IMR-90 (cell line): ENCODE data around the gene GABRB2. TPM values are rescaled to one million over a fixed set of nuclear protein-coding genes. Genes with fewer than 3 reads are reported as not detected.

ENCODE experiments used
- ATAC-seq: fragments of 200-7000 bp; cut with Tn5 transposase; 2 replicates; pipeline ENCODE4 v1.9.1; 2020; ENCODE audit warnings: low read depth, mild to moderate bottlenecking, moderate library complexity
- BruUV-seq: library from RNA; stranded (reverse); fragments of 400-500 nt; replicated peaks from 2 replicates; lab custom pipeline; 2021; lab: Mats Ljungman, UMichigan
- CTCF ChIA-PET: fragments of 300-600 bp; formaldehyde crosslinking; extraction: SDS; loops from one replicate; lab custom pipeline; 2021; ENCODE audit warnings: antibody characterized with exemption; lab: Yijun Ruan, JAX
- POLR2A ChIA-PET: fragments of 300-600 bp; sonication (Branson Sonifier 250); formaldehyde crosslinking; loops from one replicate; lab custom pipeline; 2022; ENCODE audit warnings: antibody characterized with exemption; ENCODE audit not compliant: unreplicated experiment; lab: Charles Lee
- DNase-seq: peaks from one replicate; pipeline ENCODE4 v3.0.0; 2013
- H2AFZ ChIP-seq: replicated peaks from 2 replicates; pipeline ENCODE3; 2013; ENCODE audit warnings: low read length, mild to moderate bottlenecking; ENCODE audit not compliant: poor library complexity
- H2AK5ac ChIP-seq: 2 replicates; pipeline ENCODE4 v1.6.1; 2013; ENCODE audit warnings: low read depth, low read length, inconsistent platforms
- H2AK9ac ChIP-seq: replicated peaks from 2 replicates; pipeline ENCODE3; 2013; ENCODE audit warnings: mild to moderate bottlenecking, low read depth, low read length, moderate library complexity; ENCODE audit not compliant: poor library complexity
- H2BK120ac ChIP-seq: 2 replicates; pipeline ENCODE4 v1.6.1; 2013; ENCODE audit warnings: low read depth, low read length, inconsistent platforms
- H2BK15ac ChIP-seq: 3 replicates; pipeline ENCODE4 v1.6.1; 2013; ENCODE audit warnings: low read depth, low read length, inconsistent platforms
- H2BK20ac ChIP-seq: 2 replicates; pipeline ENCODE4 v1.6.1; 2013; ENCODE audit warnings: low read depth, mild to moderate bottlenecking, inconsistent platforms, low read length, moderate library complexity
- H2BK5ac ChIP-seq: 2 replicates; pipeline ENCODE4 v1.6.1; 2013; ENCODE audit warnings: mild to moderate bottlenecking, low read depth, low read length, inconsistent platforms; ENCODE audit not compliant: poor library complexity, severe bottlenecking
- H3K14ac ChIP-seq: replicated peaks from 2 replicates; pipeline ENCODE4 v1.6.1; 2013; ENCODE audit warnings: low read depth, low read length, inconsistent platforms
- H3K18ac ChIP-seq: 2 replicates; pipeline ENCODE4 v1.6.1; 2013; ENCODE audit warnings: low read depth, low read length, control low read depth
- H3K23ac ChIP-seq: 2 replicates; pipeline ENCODE4 v1.6.1; 2013; ENCODE audit warnings: low read depth, low read length, inconsistent platforms
- H3K27ac ChIP-seq: 2 replicates; pipeline ENCODE4 v1.5.1; 2013; ENCODE audit warnings: mild to moderate bottlenecking, control low read depth, low read length; ENCODE audit not compliant: insufficient read depth
- H3K27me3 ChIP-seq: 2 replicates; pipeline ENCODE4 v1.6.1; 2013; ENCODE audit warnings: low read length; ENCODE audit not compliant: control insufficient read depth, insufficient read depth
- H3K36me3 ChIP-seq: 2 replicates; pipeline ENCODE4 v1.6.1; 2013; ENCODE audit warnings: low read length, mixed read lengths; ENCODE audit not compliant: control insufficient read depth, insufficient read depth
- H3K4ac ChIP-seq: 2 replicates; pipeline ENCODE4 v1.6.1; 2013; ENCODE audit warnings: low read depth, low read length, inconsistent platforms
- H3K4me1 ChIP-seq: 2 replicates; pipeline ENCODE4 v1.6.1; 2013; ENCODE audit warnings: low read length, mixed read lengths; ENCODE audit not compliant: control insufficient read depth, insufficient read depth
- H3K4me2 ChIP-seq: 2 replicates; pipeline ENCODE4 v1.6.1; 2013; ENCODE audit warnings: low read depth, mild to moderate bottlenecking, control low read depth, low read length, moderate library complexity
- H3K4me3 ChIP-seq: 2 replicates; pipeline ENCODE4 v1.5.1; 2013; ENCODE audit warnings: low read depth, mild to moderate bottlenecking, control low read depth, low read length, moderate library complexity; ENCODE audit not compliant: insufficient read depth
- H3K56ac ChIP-seq: 2 replicates; pipeline ENCODE4 v1.6.1; 2013; ENCODE audit warnings: low read length, inconsistent platforms; ENCODE audit not compliant: insufficient read depth; ENCODE audit errors: extremely low read depth
- H3K79me1 ChIP-seq, 2 experiments: 2 replicates each; pipeline ENCODE4 v1.6.1; 2013; ENCODE audit warnings: low read length in 2 of 2, inconsistent platforms in 1 of 2, low read depth in 1 of 2
- H3K9ac ChIP-seq: 2 replicates; pipeline ENCODE4 v1.6.1; 2013; ENCODE audit warnings: low read depth, low read length, control low read depth
- H3K9me1 ChIP-seq: 2 replicates; pipeline ENCODE4 v1.6.1; 2013; ENCODE audit warnings: low read length, inconsistent platforms; ENCODE audit not compliant: insufficient read depth
- H3K9me3 ChIP-seq: 2 replicates; pipeline ENCODE4 v1.6.1; 2013; ENCODE audit warnings: low read length; ENCODE audit not compliant: control insufficient read depth, insufficient read depth
- H4K20me1 ChIP-seq: 2 replicates; pipeline ENCODE4 v1.6.1; 2013; ENCODE audit warnings: low read length, inconsistent platforms; ENCODE audit not compliant: insufficient read depth
- H4K5ac ChIP-seq: 2 replicates; pipeline ENCODE4 v1.6.1; 2013; ENCODE audit warnings: mild to moderate bottlenecking, low read depth, low read length, control low read depth
- H4K8ac ChIP-seq, 2 experiments: 2 replicates each; pipeline ENCODE4 v1.6.1; 2013; ENCODE audit warnings: low read depth in 2 of 2, low read length in 2 of 2, control low read depth in 1 of 2, inconsistent platforms in 1 of 2
- H4K91ac ChIP-seq: 2 replicates; pipeline ENCODE4 v1.6.1; 2013; ENCODE audit warnings: low read depth, low read length, inconsistent platforms; ENCODE audit not compliant: insufficient read depth
- BHLHE40 ChIP-seq: fragments of 150-350 bp; IDR thresholded peaks from 2 replicates; pipeline ENCODE4 v1.6.1; 2016; ENCODE audit warnings: mild to moderate bottlenecking, low read depth, low read length
- CEBPB ChIP-seq: IDR thresholded peaks from 2 replicates; pipeline ENCODE4 v1.6.1; 2012; ENCODE audit warnings: low read depth, low read length, improper control_type of control experiment
- CHD1 ChIP-seq: IDR thresholded peaks from 2 replicates; pipeline ENCODE4 v1.6.1; 2012; ENCODE audit warnings: low read depth, low read length, improper control_type of control experiment
- CTCF ChIP-seq: conservative IDR thresholded peaks from 2 replicates; pipeline ENCODE4 v1.5.1; 2012; ENCODE audit warnings: mild to moderate bottlenecking, low read depth, low read length, improper control_type of control experiment
- FOS ChIP-seq: fragments of 150-350 bp; IDR thresholded peaks from 2 replicates; pipeline ENCODE4 v1.6.1; 2016; ENCODE audit warnings: low read depth, low read length
- MAFK ChIP-seq: IDR thresholded peaks from 2 replicates; pipeline ENCODE4 v1.6.1; 2012; ENCODE audit warnings: low read depth, low read length, improper control_type of control experiment
- MXI1 ChIP-seq: IDR thresholded peaks from 2 replicates; pipeline ENCODE4 v1.6.1; 2012; ENCODE audit warnings: low read depth, mild to moderate bottlenecking, low read length, moderate library complexity, borderline replicate concordance
- NFE2L2 ChIP-seq: fragments of 150-350 bp; IDR thresholded peaks from 2 replicates; pipeline ENCODE4 v1.6.1; 2016; ENCODE audit warnings: low read depth, mild to moderate bottlenecking, low read length
- RAD21 ChIP-seq: IDR thresholded peaks from 2 replicates; pipeline ENCODE4 v1.6.1; 2012; ENCODE audit warnings: low read length, improper control_type of control experiment
- SMC3 ChIP-seq: fragments of 150-350 bp; IDR thresholded peaks from 2 replicates; pipeline ENCODE4 v1.6.1; 2016; ENCODE audit warnings: low read depth, mild to moderate bottlenecking, antibody characterized with exemption, low read length, moderate library complexity
- USF2 ChIP-seq: fragments of 150-350 bp; IDR thresholded peaks from 2 replicates; pipeline ENCODE4 v1.6.1; 2017; ENCODE audit warnings: mild to moderate bottlenecking, antibody characterized with exemption, low read length, low read depth
- WGBS, 2 experiments: methylation state at CpG; one replicate each; pipeline versions ENCODE4 v1.1.5 to v1.1.7; 2013; ENCODE audit warnings: missing lambda C conversion rate in 2 of 2; ENCODE audit not compliant: insufficient read length in 1 of 2; ENCODE audit errors: extremely low coverage in 2 of 2; 5-methylcytosine and 5-hydroxymethylcytosine counted together
- dilution Hi-C: fragments of 300-500 bp; cut with HindIII; formaldehyde crosslinking; loops from one replicate; pipeline ENCODE4 v1.14.3; 2018; ENCODE audit warnings: low sequenced_read_pairs; ENCODE audit not compliant: unreplicated experiment
- in situ Hi-C: fragments of 300-500 bp; cut with MboI; formaldehyde crosslinking; loops from 3 replicates; pipeline ENCODE4 v1.14.3; 2019; ENCODE audit warnings: low sequenced_read_pairs, inconsistent platforms, mixed read lengths
- intact Hi-C: fragments of 100-400 bp; cut with micrococcal nuclease; formaldehyde crosslinking; loops from 2 replicates; pipeline ENCODE4 v1.10.0; 2022
- polyA plus RNA-seq, 3 experiments: library from polyadenylated mRNA; depleted of rRNA; stranded (reverse); fragments of >200 nt; gene quantifications; 2 replicates each; pipeline ENCODE4 v1.2.3, GENCODE V29; 2012; ENCODE audit warnings: low replicate concordance in 1 of 3
- total RNA-seq: library from RNA; depleted of rRNA; stranded (reverse); fragments of >200 nt; gene quantifications from 2 replicates; pipeline ENCODE4 v1.2.3, GENCODE V29; 2012

The GABRB2 gene
- total and polyA plus RNA-seq, 2 of the 4 experiments (the other 2 are of a cell fraction): not detected

GRCh38 chr5:161396171-161396570 is 150.4 kb downstream of the GABRB2 start:
- dilution Hi-C loops: no loop called here
- ATAC-seq (no peak), DNase-seq (no peak)
- CTCF ChIA-PET: no interaction called here
- Histone ChIP-seq H2AFZ (no peak overlapping the region), H3K18ac (no peak overlapping the region), H2AK5ac (no peak overlapping the region), H2BK20ac (no peak overlapping the region), H2BK120ac (no peak overlapping the region), H3K4me2 (no peak overlapping the region), H2BK15ac (no peak overlapping the region), H4K91ac (no peak overlapping the region), H3K79me1 (no peaks in the 10 kb centered on the region), H3K56ac (no peak overlapping the region), H4K8ac (no peak overlapping the region), H3K9me3 (peaks cover 7% of the 10 kb centered on the region), H3K23ac (no peak overlapping the region), H3K27me3 (no peaks in the 10 kb centered on the region), H4K5ac (no peak overlapping the region), H3K4ac (no peak overlapping the region), H4K20me1 (no peaks in the 10 kb centered on the region), H3K9me1 (no peaks in the 10 kb centered on the region), H3K9ac (no peak overlapping the region), H3K36me3 (no peaks in the 10 kb centered on the region), H3K27ac (no peak overlapping the region), H3K14ac (no peak overlapping the region), H2AK9ac (no peak overlapping the region), H2BK5ac (no peak overlapping the region), H3K4me1 (no peaks in the 10 kb centered on the region), H3K4me3 (no peak overlapping the region)
- intact Hi-C loops: no loop called here
- WGBS, 2 experiments: no CpG with 5 or more reads among the region's 3 CpGs
- no TSS peak for BruUV-seq
- POLR2A ChIA-PET: no interaction called here
- no peak for TF ChIP-seq MAFK
- no peak for TF ChIP-seq USF2
- no peak for TF ChIP-seq MXI1
- no peak for TF ChIP-seq RAD21
- no peak for TF ChIP-seq SMC3
- TF ChIP-seq CTCF: no peak
- no peak for TF ChIP-seq BHLHE40
- TF ChIP-seq CEBPB: no peak
- no peak for TF ChIP-seq CHD1
- TF ChIP-seq NFE2L2: no peak
- no peak for TF ChIP-seq FOS
- in situ Hi-C loops: no loop called here
